ENCODE results near the gene SLC16A1. TPM values are rescaled to one million over a fixed set of nuclear protein-coding genes. Genes with fewer than 3 reads are reported as not detected.

SLC16A1 gene
- total RNA-seq, 6 experiments from 2014 or later, result 26.1 to 81.9 (median 55.2) TPM

DNA sequence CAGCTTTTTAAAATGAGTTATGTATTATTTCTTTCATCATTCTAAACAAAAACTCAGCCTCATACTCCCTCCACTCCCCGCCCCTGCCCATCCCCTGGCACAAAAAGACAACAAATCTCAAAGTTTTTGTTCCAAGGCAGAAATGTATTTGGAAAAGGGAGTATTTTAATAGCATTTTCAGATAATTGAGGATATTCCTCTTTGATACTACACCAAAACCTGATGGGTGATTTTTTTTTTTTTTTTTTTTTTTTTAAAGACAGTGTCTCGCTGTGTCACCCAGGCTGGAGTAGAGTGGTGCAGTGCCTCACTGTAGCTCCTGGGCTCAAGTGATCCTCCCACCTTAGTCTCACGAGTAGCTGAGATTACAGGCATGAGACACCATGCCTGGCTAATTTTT is 16.2 kb downstream of the SLC16A1 start:
- Histone ChIP-seq H3K27me3 (no peaks in the 10 kb centered on the region), H3K4me3 (no peak overlapping the region), H3K4me1 (peaks cover 0 to 29% (median 4%) of the 10 kb centered on the region in 4 donors), H3K27ac (no peak overlapping the region), H3K36me3 (no peaks in the 10 kb centered on the region), H3K9me3 (no peaks in the 10 kb centered on the region)
- intact Hi-C loops (cut with DNase I), result no loop called here
- ATAC-seq, result no peak
- TF ChIP-seq, protein P1, sequence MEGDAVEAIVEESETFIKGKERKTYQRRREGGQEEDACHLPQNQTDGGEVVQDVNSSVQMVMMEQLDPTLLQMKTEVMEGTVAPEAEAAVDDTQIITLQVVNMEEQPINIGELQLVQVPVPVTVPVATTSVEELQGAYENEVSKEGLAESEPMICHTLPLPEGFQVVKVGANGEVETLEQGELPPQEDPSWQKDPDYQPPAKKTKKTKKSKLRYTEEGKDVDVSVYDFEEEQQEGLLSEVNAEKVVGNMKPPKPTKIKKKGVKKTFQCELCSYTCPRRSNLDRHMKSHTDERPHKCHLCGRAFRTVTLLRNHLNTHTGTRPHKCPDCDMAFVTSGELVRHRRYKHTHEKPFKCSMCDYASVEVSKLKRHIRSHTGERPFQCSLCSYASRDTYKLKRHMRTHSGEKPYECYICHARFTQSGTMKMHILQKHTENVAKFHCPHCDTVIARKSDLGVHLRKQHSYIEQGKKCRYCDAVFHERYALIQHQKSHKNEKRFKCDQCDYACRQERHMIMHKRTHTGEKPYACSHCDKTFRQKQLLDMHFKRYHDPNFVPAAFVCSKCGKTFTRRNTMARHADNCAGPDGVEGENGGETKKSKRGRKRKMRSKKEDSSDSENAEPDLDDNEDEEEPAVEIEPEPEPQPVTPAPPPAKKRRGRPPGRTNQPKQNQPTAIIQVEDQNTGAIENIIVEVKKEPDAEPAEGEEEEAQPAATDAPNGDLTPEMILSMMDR (IDR thresholded peaks at IDR 0.05), result no peak
- TF ChIP-seq POLR2A (IDR thresholded peaks at IDR 0.05), result no peak
- WGBS (ENCODE audit: insufficient coverage, low coverage, low lambda C conversion rate, missing lambda C conversion rate), result 62% methylated on average over 3 of the region's 3 CpGs
- no peak for DNase-seq

DNA sequence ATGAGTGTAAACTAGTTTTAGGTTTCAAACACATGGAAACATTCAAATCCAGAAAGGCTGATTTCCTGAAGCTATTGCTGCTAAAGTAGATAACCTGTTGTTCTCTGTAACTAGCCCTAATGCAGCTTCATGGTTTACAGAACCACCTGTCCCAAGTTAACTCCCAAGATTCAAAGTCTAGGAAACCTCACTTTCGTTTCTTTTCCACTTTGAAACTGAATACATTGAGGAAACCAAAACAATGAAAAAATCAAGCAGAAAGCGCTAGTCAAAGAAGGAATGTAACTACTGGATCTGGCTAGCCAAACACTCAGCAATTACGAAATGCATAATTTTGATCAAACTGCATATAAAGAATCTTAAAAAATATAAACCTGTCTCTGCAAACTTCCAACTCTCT is 17.8 kb downstream of the SLC16A1 start:
- intact Hi-C loops (cut with DNase I), result no loop called here
- no peaks in the 10 kb centered on the region for H3K9me3 ChIP-seq
- no peak overlapping the region for H3K4me3 ChIP-seq
- peaks cover 0 to 29% (median 4%) of the 10 kb centered on the region in 4 donors for H3K4me1 ChIP-seq
- WGBS (ENCODE audit: insufficient coverage, low coverage, low lambda C conversion rate, missing lambda C conversion rate), result 26% methylated on average over 3 of the region's 3 CpGs
- H3K27me3 ChIP-seq, result no peaks in the 10 kb centered on the region
- H3K36me3 ChIP-seq, result no peaks in the 10 kb centered on the region
- peak overlapping the region; percentile 1 to 24 (median 17) for H3K27ac ChIP-seq
- no peak for TF ChIP-seq POLR2A (IDR thresholded peaks at IDR 0.05)
- TF ChIP-seq, protein P1 (IDR thresholded peaks at IDR 0.05), result no peak
- DNase-seq (no peak), ATAC-seq (peak; percentile 49 to 66 (median 58))

DNA sequence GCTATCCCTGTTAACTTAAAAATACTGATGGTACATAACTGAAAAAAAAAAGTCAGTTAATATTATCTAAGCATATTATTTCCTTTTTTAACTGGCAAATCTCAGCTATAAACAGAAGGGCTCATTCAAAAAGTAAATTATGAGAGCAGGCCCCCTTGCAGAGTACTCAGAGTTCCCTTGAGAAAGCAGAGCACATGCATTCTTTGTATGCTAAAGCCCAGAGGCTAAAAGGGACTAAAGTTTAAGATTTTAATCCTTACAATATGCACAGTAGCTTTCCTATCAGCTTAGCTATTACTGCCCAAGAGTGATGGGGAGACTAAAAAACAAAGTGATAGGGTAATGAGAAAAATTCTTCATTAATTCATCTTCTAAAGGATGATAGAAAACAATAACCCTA is 18.5 kb downstream of the SLC16A1 start:
- H3K27me3 ChIP-seq, result no peaks in the 10 kb centered on the region
- H3K27ac ChIP-seq, result peak overlapping the region; percentile 1 to 24 (median 8)
- TF ChIP-seq POLR2A (IDR thresholded peaks at IDR 0.05), result no peak
- TF ChIP-seq, protein P1 (IDR thresholded peaks at IDR 0.05), result no peak
- peak in 2 of 4 donors; percentile 18 to 23 for ATAC-seq
- H3K36me3 ChIP-seq, result no peaks in the 10 kb centered on the region
- no peaks in the 10 kb centered on the region for H3K9me3 ChIP-seq
- no peak overlapping the region for H3K4me3 ChIP-seq
- H3K4me1 ChIP-seq, result peaks cover 0 to 29% (median 4%) of the 10 kb centered on the region in 4 donors
- intact Hi-C loops (cut with DNase I), result no loop called here
- DNase-seq, result no peak

DNA sequence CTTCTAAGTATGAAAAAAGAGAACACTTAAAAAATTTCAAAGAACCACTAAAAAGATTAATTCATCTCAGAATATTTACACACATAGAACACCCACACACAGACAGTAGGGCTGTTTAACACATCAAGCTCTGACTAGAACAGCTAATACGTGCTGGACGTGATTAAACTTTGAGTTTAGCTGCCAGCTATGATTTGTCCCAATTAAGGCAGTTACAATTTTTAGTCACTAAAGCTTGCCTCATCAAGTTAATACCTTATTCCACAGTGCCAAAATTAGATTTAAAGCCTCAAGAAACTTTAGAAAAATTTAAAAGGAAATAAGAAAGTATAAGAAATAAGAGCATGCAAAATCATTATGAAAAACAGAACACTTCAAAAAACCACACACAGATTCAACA is 18.9 kb downstream of the SLC16A1 start:
- Histone ChIP-seq H3K9me3 (no peaks in the 10 kb centered on the region), H3K36me3 (no peaks in the 10 kb centered on the region), H3K4me1 (peaks cover 0 to 29% (median 4%) of the 10 kb centered on the region in 4 donors), H3K27ac (peak overlapping the region; percentile 1 to 24 (median 8)), H3K4me3 (no peak overlapping the region), H3K27me3 (no peaks in the 10 kb centered on the region)
- peak in 3 of 4 donors; percentile 51 to 80 (median 51) for ATAC-seq
- DNase-seq, result no peak
- WGBS (ENCODE audit: insufficient coverage, low coverage, low lambda C conversion rate, missing lambda C conversion rate), result 32% methylated on average over 2 of the region's 2 CpGs
- intact Hi-C loops (cut with DNase I), result no loop called here
- TF ChIP-seq POLR2A (IDR thresholded peaks at IDR 0.05), result no peak
- TF ChIP-seq, protein P1 (IDR thresholded peaks at IDR 0.05), result no peak

Data from right lobe of liver (tissue), 6 donors.